Smooth muscle cell (in vitro differentiated cells): ENCODE results near the gene GPX3. TPM values are rescaled to one million over a fixed set of nuclear protein-coding genes. Genes with fewer than 3 reads are reported as not detected.

Experiments
- DNase-seq: peaks from one replicate; lab custom pipeline; 2025; ENCODE audit not compliant: unreplicated experiment; lab: John Stamatoyannopoulos, UW
- H2AFZ ChIP-seq: fragments of 200-600 bp; sonication (generic); 2 replicates; pipeline ENCODE4 v1.6.0; 2016; ENCODE audit warnings: antibody characterized with exemption, low read depth, mild to moderate bottlenecking
- H3F3A ChIP-seq: fragments of 200-600 bp; sonication (generic); 2 replicates; pipeline ENCODE4 v1.6.0; 2017; ENCODE audit warnings: antibody characterized with exemption, low read depth
- H3K27ac ChIP-seq: fragments of 200-600 bp; sonication (generic); 2 replicates; pipeline ENCODE4 v1.5.1; 2016; ENCODE audit warnings: low read depth, mild to moderate bottlenecking
- H3K27me3 ChIP-seq: fragments of 200-600 bp; sonication (generic); 2 replicates; pipeline ENCODE4 v1.6.1; 2016; ENCODE audit warnings: low read depth, mild to moderate bottlenecking
- H3K36me3 ChIP-seq: fragments of 200-600 bp; sonication (generic); 2 replicates; pipeline ENCODE4 v1.5.1; 2016; ENCODE audit warnings: low read depth
- H3K4me1 ChIP-seq: fragments of 200-600 bp; sonication (generic); 2 replicates; pipeline ENCODE4 v1.5.1; 2016; ENCODE audit warnings: low read depth
- H3K4me2 ChIP-seq: fragments of 200-600 bp; sonication (generic); 2 replicates; pipeline ENCODE4 v1.6.0; 2016; ENCODE audit warnings: mild to moderate bottlenecking
- H3K4me3 ChIP-seq: fragments of 200-600 bp; sonication (generic); 2 replicates; pipeline ENCODE4 v1.5.1; 2016; ENCODE audit warnings: mild to moderate bottlenecking
- H3K79me2 ChIP-seq: fragments of 200-600 bp; sonication (generic); 2 replicates; pipeline ENCODE4 v1.6.0; 2016; ENCODE audit warnings: low read depth, mild to moderate bottlenecking
- H3K9ac ChIP-seq: fragments of 200-600 bp; sonication (generic); 2 replicates; pipeline ENCODE4 v1.6.0; 2016; ENCODE audit warnings: low read depth
- H3K9me3 ChIP-seq: fragments of 200-600 bp; sonication (generic); replicated peaks from 2 replicates; pipeline ENCODE4 v1.5.1; 2016; ENCODE audit warnings: low read depth
- H4K20me1 ChIP-seq: fragments of 200-600 bp; sonication (generic); 2 replicates; pipeline ENCODE4 v1.6.0; 2016; ENCODE audit warnings: low read depth
- CTCF ChIP-seq: fragments of 200-600 bp; sonication (generic); IDR thresholded peaks from 2 replicates; pipeline ENCODE4 v1.5.1; 2017; ENCODE audit warnings: borderline replicate concordance, mild to moderate bottlenecking, antibody characterized with exemption; ENCODE audit not compliant: insufficient read depth, poor library complexity, severe bottlenecking
- WGBS: methylation state at CpG from one replicate; pipeline ENCODE4 v1.1.7; 2016; ENCODE audit warnings: low lambda C conversion rate; 5-methylcytosine and 5-hydroxymethylcytosine counted together
- polyA plus RNA-seq: library from polyadenylated mRNA; unstranded; fragments of >200 nt; fragmentation: Nextera tagmentation; extraction: Ambion mirVana; gene quantifications from 2 replicates; pipeline ENCODE4 v1.2.1, GENCODE V29; 2016
- total RNA-seq: library from RNA; depleted of rRNA; stranded (reverse); fragments of >200 nt; gene quantifications from 2 replicates; pipeline ENCODE4 v1.2.3, GENCODE V29; 2014

Gene GPX3
- total and polyA plus RNA-seq, 2 experiments from 2014 or later, result 32.6 to 67.5 TPM

- no peak overlapping the region for H3K4me3 ChIP-seq
- H4K20me1 ChIP-seq, result peaks cover 97% of the 10 kb centered on the region
- peaks cover 4% of the 10 kb centered on the region for H3K4me1 ChIP-seq
- peaks cover 5% of the 10 kb centered on the region for H3F3A ChIP-seq
- H2AFZ ChIP-seq, result no peak overlapping the region
- no peak for DNase-seq
- H3K9ac ChIP-seq, result no peak overlapping the region
- H3K36me3 ChIP-seq, result peaks cover 2% of the 10 kb centered on the region
- 95% methylated on average over 2 of the region's 2 CpGs for WGBS
- H3K4me2 ChIP-seq, result no peak overlapping the region
- peaks cover 97% of the 10 kb centered on the region for H3K79me2 ChIP-seq
- H3K27ac ChIP-seq, result no peak overlapping the region
- no peak for TF ChIP-seq CTCF
- no peaks in the 10 kb centered on the region for H3K9me3 ChIP-seq
- H3K27me3 ChIP-seq, result no peaks in the 10 kb centered on the region
Observed at GRCh38 chr5:151073280-151073679, 52.9 kb downstream of the GPX3 start.

- Histone ChIP-seq H2AFZ (no peak overlapping the region), H3K4me3 (no peak overlapping the region), H4K20me1 (peaks cover 97% of the 10 kb centered on the region), H3K36me3 (peaks cover 2% of the 10 kb centered on the region), H3K9me3 (no peaks in the 10 kb centered on the region), H3K4me2 (no peak overlapping the region), H3K79me2 (peaks cover 97% of the 10 kb centered on the region), H3K27me3 (no peaks in the 10 kb centered on the region), H3F3A (peaks cover 5% of the 10 kb centered on the region), H3K4me1 (peaks cover 4% of the 10 kb centered on the region), H3K9ac (no peak overlapping the region), H3K27ac (peak overlapping the region; percentile 45)
- WGBS, result 100% methylated on average over 2 of the region's 2 CpGs
- TF ChIP-seq CTCF, result no peak
- no peak for DNase-seq
Observed at GRCh38 chr5:151074557-151074956, 54.2 kb downstream of the GPX3 start.

- Histone ChIP-seq H4K20me1 (peaks cover 90% of the 10 kb centered on the region), H3K4me1 (no peaks in the 10 kb centered on the region), H3K9ac (peak overlapping the region; percentile 58), H2AFZ (no peak overlapping the region), H3K27ac (peak overlapping the region; percentile 84), H3F3A (peaks cover 5% of the 10 kb centered on the region), H3K79me2 (peaks cover 94% of the 10 kb centered on the region), H3K4me3 (no peak overlapping the region), H3K27me3 (no peaks in the 10 kb centered on the region), H3K9me3 (no peaks in the 10 kb centered on the region), H3K36me3 (peaks cover 2% of the 10 kb centered on the region), H3K4me2 (no peak overlapping the region)
- WGBS, result 75% methylated on average over 5 of the region's 5 CpGs
- TF ChIP-seq CTCF, result no peak
- no peak for DNase-seq
Observed at GRCh38 chr5:151075698-151076331, 55.4 kb downstream of the GPX3 start.

GRCh38 chr5:151076616-151077015 is 56.2 kb downstream of the GPX3 start:
- peak overlapping the region; percentile 84 for H3K27ac ChIP-seq
- H3K9ac ChIP-seq, result peak overlapping the region; percentile 58
- H3K79me2 ChIP-seq, result peaks cover 86% of the 10 kb centered on the region
- peaks cover 5% of the 10 kb centered on the region for H3F3A ChIP-seq
- H4K20me1 ChIP-seq, result peaks cover 82% of the 10 kb centered on the region
- peaks cover under 1% of the 10 kb centered on the region for H3K4me1 ChIP-seq
- no peaks in the 10 kb centered on the region for H3K9me3 ChIP-seq
- no peak overlapping the region for H3K4me2 ChIP-seq
- H2AFZ ChIP-seq, result no peak overlapping the region
- 93% methylated on average over 6 of the region's 6 CpGs for WGBS
- H3K36me3 ChIP-seq, result peaks cover 2% of the 10 kb centered on the region
- no peaks in the 10 kb centered on the region for H3K27me3 ChIP-seq
- H3K4me3 ChIP-seq, result no peak overlapping the region
- no peak for TF ChIP-seq CTCF
- DNase-seq, result no peak
